ENCODE results near the gene SLCO1C1.
"Not testable (repeated sequence)": the region's sequence is repeated elsewhere in the genome, so short reads cannot be mapped to it uniquely, and the experiment has no call there.

Gene SLCO1C1, protein sequence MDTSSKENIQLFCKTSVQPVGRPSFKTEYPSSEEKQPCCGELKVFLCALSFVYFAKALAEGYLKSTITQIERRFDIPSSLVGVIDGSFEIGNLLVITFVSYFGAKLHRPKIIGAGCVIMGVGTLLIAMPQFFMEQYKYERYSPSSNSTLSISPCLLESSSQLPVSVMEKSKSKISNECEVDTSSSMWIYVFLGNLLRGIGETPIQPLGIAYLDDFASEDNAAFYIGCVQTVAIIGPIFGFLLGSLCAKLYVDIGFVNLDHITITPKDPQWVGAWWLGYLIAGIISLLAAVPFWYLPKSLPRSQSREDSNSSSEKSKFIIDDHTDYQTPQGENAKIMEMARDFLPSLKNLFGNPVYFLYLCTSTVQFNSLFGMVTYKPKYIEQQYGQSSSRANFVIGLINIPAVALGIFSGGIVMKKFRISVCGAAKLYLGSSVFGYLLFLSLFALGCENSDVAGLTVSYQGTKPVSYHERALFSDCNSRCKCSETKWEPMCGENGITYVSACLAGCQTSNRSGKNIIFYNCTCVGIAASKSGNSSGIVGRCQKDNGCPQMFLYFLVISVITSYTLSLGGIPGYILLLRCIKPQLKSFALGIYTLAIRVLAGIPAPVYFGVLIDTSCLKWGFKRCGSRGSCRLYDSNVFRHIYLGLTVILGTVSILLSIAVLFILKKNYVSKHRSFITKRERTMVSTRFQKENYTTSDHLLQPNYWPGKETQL

DNA sequence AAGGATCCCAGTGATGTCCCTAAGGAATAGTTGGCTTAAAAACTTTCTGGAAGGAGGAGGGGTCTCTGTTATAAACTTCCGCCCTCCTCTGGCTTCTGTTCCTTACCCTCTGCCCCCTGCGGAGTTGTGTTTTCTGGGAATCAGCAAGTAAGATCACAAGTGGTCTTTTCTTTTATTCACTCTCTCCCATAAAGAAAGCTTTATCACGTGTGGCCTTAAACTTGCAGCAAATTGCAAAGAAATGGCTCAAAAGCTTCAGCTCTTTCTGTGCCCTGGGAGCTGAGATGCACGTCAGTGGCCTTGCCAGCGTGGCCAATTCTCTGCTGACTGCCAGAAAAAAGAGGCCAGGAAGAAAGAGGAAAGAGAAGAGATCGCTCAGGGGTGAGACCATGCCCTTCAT, at the start of gene SLCO1C1:
SLCO1C1 (plus strand) TSS at position 101 of the 400 bp plus-strand sequence. CDS start 4,245 bp downstream, outside the sequence.
- no peak for DNase-seq (ENCODE audit: low read depth)

DNA sequence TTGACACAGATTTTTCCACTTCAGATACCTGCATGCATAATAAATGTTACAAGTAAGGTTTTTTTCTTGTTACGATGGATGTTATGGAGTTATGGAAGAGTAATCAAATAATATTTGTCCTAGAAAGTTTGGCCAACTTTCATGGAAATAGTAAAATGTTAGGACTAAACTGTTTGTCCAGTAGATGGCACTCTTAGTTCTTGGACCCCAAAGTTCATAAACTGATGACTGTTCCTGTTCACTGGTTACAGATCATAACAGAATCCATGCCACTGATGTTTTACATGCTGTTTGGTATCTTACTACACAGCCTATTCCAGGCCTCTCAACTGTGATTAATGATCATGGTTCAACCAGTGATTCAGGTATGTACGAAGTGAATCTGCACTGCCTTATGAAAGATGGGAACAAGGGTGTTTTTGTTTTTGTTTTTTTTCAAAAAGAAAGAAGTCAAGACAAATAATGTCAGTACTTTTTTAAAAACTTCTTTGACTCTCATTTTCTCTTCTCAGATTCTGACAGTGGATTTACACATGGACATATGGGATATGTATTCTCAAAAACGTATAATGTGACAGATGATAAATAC, 48.8 kb upstream of the SLCO1C1 start:
- DNase-seq (ENCODE audit: low read depth) = no peak

DNA sequence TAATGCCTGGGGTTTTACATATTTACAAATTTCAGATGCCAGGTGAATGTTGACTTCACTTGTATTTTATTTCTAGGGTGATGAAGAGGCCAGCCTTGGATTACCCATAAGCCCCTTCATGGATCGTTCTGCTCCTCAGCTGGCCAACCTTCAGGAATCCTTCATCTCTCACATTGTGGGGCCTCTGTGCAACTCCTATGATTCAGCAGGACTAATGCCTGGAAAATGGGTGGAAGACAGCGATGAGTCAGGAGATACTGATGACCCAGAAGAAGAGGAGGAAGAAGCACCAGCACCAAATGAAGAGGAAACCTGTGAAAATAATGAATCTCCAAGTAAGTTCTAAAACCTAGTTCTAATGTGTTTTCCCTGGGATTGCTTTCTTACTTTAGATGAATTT, 41.3 kb upstream of the SLCO1C1 start:
- no peak for DNase-seq (ENCODE audit: low read depth)

DNA sequence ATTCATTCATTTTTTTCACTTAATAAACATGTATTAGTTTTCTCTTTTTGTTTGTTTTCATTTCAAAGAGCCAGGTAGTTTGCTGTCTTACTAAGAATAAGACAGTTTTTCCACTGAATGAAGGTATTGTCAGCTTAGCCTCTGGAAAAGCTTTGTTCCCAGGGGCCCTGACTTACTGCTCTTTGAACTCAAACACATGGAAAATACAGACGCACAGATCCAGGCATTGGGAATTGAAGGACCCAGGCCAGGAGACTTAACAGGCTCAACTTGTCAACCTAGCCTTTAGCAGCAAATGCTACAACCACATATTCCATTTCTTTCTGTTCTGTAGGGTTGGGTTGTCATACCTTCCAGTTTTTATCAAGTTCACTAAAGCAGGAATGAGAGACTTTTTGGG, 38.5 kb upstream of the SLCO1C1 start:
- no peak for DNase-seq (ENCODE audit: low read depth)

DNA sequence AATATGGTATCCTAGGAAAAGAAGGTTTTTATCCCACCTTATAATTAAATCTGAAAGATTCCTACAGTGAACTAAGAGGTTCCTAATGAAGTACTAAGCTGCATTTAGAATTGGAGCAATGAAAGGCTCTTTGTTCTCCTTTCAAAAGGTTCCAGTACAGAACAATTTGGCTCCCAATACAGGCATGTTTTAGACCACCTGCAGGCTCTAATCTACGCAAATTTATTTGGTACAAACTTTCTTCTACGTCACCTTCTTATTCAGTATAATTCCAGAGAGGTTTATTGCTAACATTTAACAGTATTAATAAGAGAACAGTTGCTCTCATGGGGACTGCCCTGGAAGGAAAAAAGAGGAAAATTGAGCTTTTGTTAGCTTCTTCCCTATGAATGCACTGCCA, 37.6 kb upstream of the SLCO1C1 start:
- DNase-seq (ENCODE audit: low read depth) = no peak

DNA sequence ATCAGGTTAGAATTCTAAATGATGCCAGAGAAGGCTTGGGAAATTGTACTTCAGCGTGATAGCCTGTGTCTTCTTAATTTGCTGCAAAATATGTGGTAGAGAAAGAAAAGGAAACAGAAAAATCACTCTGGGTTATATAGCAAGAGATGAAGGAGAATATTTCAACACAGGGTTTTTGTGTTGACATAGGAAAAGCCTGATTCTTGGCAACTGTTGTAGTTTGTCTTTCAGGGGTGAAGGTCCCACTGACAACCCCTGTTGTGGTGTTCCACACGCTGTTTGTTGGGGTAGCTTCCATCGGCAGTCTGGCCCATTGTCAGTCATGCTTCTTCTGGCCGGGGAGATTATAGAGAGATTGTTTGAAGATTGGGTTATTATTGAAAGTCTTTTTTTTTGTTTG, 13.8 kb upstream of the SLCO1C1 start:
- DNase-seq (ENCODE audit: low read depth) = no peak

DNA sequence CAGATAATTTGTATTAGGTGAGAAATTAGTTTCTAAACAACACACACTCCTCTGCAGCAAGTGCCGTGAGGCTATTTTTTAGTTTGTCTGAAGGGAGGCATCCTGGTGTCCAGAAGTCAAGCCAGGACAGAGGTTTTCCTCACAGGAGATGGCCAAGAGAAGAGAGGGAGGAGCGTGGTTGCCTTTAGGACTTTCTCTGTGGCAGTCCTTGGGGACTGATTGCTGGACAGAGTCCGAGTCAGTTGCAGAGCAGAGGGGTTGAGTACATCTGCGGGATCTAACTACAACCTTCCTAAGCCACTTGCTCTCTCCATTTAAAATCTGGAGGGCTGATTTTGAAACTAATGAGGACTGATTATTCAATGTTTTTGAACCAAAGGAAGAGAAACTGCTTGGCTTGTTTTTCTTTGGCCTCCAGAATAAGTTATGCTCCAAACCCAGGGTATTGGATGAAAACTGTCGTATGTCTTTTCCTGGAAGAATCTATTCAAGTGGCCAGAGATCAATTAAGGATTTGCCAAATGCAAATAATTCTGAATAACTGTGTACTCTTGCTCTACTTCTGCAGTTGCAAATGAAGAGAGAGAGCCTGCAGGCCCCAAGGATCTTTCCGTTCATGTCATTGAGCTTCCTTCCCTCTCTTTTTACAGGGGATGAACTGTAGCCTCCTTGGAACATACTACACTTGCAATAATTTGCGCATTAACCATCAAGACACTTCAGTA, 1.2 kb downstream of the SLCO1C1 start:
- DNase-seq (ENCODE audit: low read depth) = no peak

DNA sequence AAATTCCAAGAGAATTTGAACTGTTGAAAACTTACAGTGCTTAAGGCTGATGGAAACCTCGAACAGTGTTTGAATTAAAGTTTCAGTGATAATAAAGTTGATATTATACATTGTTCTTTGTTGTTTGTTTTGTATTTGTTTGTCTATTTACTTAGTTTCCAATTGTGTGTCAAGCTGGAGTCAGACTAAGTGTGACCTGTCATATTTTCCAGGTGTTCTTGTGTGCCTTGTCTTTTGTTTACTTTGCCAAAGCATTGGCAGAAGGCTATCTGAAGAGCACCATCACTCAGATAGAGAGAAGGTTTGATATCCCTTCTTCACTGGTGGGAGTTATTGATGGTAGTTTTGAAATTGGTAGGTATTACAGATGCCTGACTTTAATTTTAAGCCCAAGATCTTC, 6.0 kb downstream of the SLCO1C1 start:
- no peak for DNase-seq (ENCODE audit: low read depth)

DNA sequence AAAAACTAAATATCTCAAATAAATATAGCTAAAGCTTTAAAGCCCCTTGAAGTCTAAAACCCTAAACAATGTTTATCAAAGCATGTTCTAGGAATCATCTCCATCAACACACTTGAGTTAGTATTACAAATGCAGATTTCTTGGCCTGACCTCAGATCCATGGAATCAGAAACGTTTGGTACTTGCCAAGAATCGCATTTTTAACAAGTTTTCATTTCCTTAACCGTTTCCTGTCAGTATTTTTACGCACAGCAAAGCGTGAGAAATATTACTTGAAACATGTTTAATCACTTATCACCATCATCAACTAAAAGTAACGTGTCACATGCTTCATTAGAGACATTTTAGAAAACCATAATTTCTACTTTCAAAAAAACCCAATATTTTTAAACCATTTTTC, 9.7 kb downstream of the SLCO1C1 start:
- DNase-seq (ENCODE audit: low read depth) = no peak

DNA sequence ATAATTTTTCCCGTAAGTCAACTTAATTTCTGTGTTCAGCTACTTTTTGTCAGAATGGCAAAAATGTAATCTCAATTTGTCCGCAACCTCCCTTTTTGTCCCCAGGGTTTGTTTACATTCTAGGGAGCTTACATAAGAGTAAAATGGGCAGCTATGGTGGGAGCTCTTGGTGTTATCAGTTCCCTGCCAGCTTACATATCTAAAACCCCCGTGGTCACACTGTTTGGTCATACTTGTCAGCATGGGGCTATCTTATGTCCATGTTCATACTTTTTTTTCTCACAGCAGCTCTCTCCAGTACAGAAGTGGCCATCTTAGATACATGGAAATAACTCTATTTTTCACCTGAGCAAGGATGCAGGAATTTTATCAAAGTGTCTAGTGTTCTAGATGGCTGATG, 16.7 kb downstream of the SLCO1C1 start:
- no peak for DNase-seq (ENCODE audit: low read depth)

DNA sequence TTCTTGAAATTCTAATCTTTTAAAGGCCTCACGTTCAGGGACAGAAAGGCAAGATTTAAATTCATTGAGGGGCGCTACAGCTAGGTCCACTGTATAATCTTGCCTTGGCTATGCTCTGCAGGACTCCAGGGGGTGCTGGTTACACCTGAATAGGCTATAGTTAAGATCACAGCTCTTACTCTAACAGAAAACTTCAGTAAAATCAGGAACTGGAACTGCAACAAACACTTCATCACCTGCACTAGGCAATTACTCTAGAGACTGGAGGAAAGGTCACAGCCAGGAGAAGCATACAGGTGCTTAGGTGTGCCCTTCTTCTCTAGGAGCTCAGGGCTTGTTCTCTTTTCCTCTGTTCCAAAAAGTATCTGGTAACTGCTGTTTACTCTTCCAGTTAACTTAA, 20.9 kb downstream of the SLCO1C1 start:
- no peak for DNase-seq (ENCODE audit: low read depth)

DNA sequence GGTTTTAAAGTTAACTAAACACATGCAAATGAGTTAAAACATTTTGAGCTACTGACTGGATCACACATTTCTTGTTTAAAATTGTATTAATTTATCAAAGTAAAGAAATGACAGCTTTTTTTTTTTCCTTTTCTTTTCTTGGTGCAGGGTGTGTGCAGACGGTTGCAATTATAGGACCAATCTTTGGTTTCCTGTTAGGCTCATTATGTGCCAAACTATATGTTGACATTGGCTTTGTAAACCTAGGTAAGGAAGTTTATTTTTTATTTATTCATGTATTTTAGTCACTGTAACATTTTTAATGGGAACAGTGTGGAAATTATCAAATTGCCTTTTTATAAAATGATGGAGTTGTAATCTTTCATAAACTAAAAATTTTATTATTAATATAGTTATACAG, 21.9 kb downstream of the SLCO1C1 start:
- no peak for DNase-seq (ENCODE audit: low read depth)

DNA sequence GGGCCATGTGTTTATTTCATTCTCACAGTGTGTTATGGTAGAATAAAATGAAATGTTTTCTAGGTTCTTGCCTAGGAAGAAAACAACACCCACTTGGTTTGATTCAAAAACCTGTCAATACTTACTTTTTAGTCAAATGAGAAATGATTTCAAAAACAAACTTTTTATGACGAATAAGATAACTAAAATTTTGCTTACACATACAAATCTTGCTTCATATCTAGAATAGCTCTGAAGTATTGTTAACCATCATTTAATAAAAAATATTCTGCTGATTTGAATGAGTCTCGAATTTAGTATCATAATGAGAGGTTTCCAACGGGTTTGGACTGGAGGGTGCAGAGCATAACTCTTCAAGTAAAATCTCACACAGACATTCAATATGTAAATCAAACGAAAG, 23.2 kb downstream of the SLCO1C1 start:
- no peak for DNase-seq (ENCODE audit: low read depth)

DNA sequence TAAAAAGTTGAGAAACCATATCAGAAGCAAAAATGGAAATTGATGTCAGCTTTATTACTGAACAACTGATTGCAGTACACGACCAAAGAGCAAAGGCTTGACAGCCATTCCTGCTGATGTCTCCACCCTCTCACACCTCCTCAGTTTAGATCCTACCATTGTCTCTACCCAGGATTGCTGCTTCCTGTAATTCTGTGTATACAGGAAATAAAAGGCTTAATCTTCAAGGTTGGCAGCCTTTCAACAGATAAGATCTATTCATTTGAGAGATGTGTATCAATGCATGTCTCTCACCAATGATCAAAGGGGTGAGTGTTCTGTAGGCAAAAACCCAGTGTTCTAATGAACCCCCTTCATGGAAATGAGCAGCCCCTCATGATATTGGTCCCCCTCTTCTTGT, 27.0 kb downstream of the SLCO1C1 start:
- DNase-seq (ENCODE audit: low read depth) = no peak

DNA sequence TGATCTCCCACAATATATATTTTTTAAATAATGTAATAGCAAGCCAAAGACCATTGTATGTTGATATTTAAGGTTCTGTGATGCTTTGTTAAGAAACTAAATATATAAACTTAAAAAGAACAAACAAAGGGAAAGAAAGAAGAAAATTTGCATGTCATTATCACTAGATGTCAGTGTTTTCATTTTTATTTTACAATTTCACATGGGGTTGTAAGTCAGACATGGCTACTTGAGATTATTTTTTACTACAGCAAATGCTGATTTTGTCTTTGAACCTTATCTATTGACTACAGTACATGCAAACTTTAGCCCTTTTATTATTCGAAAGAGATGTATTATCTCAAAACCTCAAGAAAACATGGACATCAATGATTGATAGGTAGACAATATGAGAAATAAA, 36.1 kb downstream of the SLCO1C1 start:
- no peak for DNase-seq (ENCODE audit: low read depth)

DNA sequence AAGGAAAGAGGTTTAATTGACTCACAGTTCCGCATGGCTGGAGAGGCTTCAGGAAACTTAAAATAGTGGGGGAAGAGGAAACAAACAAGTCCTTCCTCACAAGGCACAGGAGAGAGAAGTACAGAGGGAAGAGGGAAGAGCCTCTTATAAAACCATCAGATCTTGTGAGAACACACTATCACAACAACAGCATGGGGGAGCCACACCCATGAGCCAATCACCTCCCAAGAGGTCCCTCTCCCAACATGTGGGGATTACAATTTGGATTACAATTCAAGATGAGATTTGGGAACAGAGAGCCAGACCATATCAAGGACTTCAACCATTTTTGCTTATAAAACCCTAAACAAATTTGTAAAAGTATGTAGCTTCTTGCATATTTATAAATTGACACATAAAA, 45.8 kb downstream of the SLCO1C1 start:
- DNase-seq (ENCODE audit: low read depth) = no peak

DNA sequence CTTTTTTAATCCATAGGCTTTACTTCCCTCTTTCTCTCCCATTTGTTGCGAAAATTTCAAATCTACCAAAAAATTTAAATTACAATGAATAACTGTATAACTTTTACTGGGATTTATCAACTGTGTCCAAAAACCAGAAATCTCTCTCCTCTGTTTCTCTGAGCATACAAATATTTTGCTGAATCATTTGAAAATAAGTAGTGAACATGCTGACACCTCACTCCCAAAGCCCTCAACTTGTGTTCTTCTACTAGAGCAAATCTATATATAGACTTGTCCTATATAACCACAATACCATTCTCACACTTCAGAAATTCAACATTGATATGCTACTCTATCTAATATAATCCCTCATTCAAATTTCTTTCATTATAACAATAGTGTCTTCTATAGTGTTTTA, 53.1 kb downstream of the SLCO1C1 start:
- DNase-seq (ENCODE audit: low read depth) = no peak

DNA sequence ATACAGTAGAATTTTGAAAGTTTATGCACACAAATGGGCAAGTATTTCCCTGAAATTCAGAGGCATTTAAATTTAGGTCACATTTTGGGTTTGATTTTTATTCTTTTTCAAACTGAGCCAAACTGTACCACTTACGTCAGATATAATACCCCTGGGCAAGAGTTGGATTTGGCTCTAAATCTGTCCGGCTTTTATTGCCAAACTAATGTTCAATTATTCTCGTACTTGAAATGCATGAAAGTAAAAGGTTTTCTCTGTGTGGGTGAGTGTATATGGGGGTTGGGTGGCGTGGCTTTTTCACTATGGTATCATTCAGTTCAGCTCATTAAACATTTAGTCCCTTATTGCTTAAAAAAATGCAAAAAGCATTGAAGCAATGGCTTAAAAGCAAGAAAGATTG, 55.9 kb downstream of the SLCO1C1 start:
- DNase-seq (ENCODE audit: low read depth) = no peak

DNA sequence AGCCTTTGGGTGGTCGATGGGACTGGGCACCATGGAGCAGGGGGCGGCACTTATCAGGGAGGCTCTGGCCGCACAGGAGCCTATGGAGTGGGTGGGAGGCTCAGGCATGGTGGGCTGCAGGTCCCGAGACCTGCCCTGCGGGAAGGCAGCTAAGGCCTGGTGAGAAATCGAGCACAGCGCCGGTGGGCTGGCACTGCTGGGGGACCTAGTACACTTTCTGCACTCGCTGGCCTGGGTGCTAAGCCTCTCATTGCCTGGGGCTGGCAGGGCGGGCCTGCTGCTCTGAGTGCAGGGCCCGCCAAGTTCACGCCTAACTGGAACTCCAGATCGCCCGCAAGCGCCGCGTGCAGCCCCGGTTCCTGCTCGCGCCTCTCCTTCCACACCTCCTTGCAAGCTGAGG, 82.3 kb downstream of the SLCO1C1 start:
- DNase-seq (ENCODE audit: low read depth) = no peak

DNA sequence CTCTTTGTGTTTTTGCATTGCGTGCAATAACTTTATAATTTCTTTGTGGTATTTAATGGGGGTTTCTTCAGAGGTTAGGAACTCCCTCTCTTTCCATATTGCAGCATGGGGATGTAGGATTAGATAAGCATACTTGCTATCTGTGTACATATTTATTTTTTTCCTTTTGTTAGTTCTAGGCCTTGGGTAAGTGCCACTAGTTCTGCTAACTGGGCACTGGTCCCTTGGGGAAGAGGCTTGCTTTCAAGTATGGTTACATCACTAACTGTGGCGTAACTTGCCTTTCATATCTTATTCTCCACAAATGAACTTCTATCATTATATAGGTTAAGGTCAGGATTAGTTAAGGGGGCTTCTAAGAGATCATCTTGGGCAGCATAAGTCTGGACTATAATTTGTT, 83.8 kb downstream of the SLCO1C1 start:
- no peak for DNase-seq (ENCODE audit: low read depth)

DNA sequence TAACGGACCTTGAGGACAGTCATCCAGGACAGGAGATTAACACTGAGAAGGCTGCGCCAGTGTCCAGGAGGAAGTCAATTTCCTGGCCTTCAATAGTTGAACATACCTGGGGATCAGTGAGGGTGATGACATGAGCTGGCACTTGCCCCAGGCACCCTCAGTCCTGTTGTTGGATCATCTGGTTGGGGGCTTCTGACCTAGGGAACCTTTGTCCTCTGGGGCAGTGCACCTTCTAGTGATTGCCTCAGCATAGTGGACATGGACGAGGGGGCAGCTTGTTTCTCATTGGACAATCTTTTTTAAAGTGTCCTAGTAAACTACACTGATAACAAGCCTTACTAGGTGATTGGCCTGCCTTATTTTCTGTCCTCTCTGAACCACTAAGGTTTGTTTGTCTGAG, 84.8 kb downstream of the SLCO1C1 start:
- DNase-seq (ENCODE audit: low read depth) = not testable (repeated sequence)

DNA sequence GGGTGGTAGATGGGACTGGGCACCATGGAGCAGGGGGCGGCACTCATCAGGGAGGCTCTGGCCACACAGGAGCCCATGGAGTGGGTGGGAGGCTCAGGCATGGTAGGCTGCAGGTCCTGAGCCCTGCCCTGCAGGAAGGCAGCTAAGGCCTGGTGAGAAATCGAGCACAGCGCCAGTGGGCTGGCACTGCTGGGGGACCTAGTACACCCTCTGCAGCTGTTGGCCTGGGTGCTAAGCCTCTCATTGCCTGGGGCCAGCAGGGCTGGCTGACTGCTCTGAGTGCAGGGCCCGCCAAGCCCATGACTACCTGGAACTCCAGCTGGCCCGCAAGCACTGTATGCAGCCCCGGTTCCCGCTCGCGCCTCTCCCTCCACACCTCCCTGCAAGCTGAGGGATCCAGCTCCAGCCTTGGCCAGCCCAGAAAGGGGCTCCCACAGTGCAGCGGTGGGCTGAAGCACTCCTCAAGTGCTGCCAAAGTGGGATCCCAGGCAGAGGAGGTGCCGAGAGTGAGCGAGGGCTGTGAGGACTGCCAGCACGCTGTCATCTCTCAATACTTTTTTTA, 88.7 kb downstream of the SLCO1C1 start:
- not testable (repeated sequence) for DNase-seq (ENCODE audit: low read depth)
